K562 (cell line): ENCODE measurements around the gene TCP10L. TPM values are rescaled to one million over a fixed set of nuclear protein-coding genes. Genes with fewer than 3 reads are reported as not detected.

ENCODE experiments used
- CXXC5 ChIP-seq: fragments of 250-450 bp; sonication (Bioruptor Pico); IDR thresholded peaks from 2 replicates; pipeline ENCODE4 v1.8.0; 2022; ENCODE audit warnings: inconsistent platforms, mild to moderate bottlenecking, moderate library complexity
- KLF16 ChIP-seq: IDR thresholded peaks from 2 replicates; pipeline ENCODE4 v1.6.1; 2016; ENCODE audit warnings: antibody characterized with exemption
- MYNN ChIP-seq, 2 experiments: sonication (generic); formaldehyde crosslinking in 1 of 2; IDR thresholded peaks; 2 replicates each; pipeline versions ENCODE4 v1.5.0 to v1.6.1; 2016 to 2020; ENCODE audit warnings: antibody characterized with exemption in 1 of 2, missing genetic modification reagents in 1 of 2
- RBM15 ChIP-seq: fragments of 200-400 bp; formaldehyde crosslinking; IDR thresholded peaks from 2 replicates; pipeline ENCODE4 v1.6.1; 2018; ENCODE audit warnings: mild to moderate bottlenecking, low read length, moderate library complexity; ENCODE audit not compliant: insufficient read depth
- RERE ChIP-seq: sonication (generic); formaldehyde crosslinking; IDR thresholded peaks from 2 replicates; pipeline ENCODE4 v1.8.0; 2023; ENCODE audit warnings: missing genetic modification reagents, mild to moderate bottlenecking, borderline replicate concordance
- SMARCA5 ChIP-seq: fragments of 450-650 bp; IDR thresholded peaks from 2 replicates; pipeline ENCODE4 v1.6.1; 2016
- STAG1 ChIP-seq: sonication (generic); formaldehyde crosslinking; IDR thresholded peaks from 2 replicates; pipeline ENCODE4 v1.5.0; 2020; ENCODE audit warnings: missing genetic modification reagents, borderline replicate concordance
- ZNF354B ChIP-seq: fragments of 250-450 bp; sonication (Bioruptor Pico); IDR thresholded peaks from 2 replicates; pipeline ENCODE4 v1.4.0; 2020
- ZNF644 ChIP-seq: fragments of 200-800 bp; sonication (Bioruptor generic); IDR thresholded peaks from 2 replicates; pipeline ENCODE4 v1.6.1; 2016; ENCODE audit warnings: low read depth, missing genetic modification characterization, missing compliant biosample characterization
- polyA plus RNA-seq, 8 experiments: library from polyadenylated mRNA; depleted of rRNA in 4 of 8; stranded (reverse) in 5 of 8; unstranded in 3 of 8; fragments of >200 nt; fragmentation: Nextera tagmentation in 2 of 8; fragmentation: Illumina TruSeq in 1 of 8; extraction: Ambion mirVana in 2 of 8; extraction: Trizol in 1 of 8; gene quantifications; 2 replicates each; pipeline versions ENCODE4 v1.2.1 to v1.2.3, GENCODE V29; 2011 to 2014; ENCODE audit warnings: inconsistent platforms in 1 of 8, missing spikeins in 1 of 8
- total RNA-seq, 7 experiments: library from RNA; depleted of rRNA in 6 of 7; stranded (reverse); fragments of >200 nt in 6 of 7; fragmentation: Illumina TruSeq in 2 of 7; extraction: Trizol in 2 of 7; gene quantifications; 2 replicates each; pipeline versions ENCODE4 v1.2.1 to v1.2.3, GENCODE V29; 2011 to 2021; ENCODE audit warnings: low replicate concordance in 1 of 7
- TF ChIP-seq, protein P1 (sequence below), 2 experiments: fragments of 450-650 bp; formaldehyde crosslinking in 1 of 2; IDR thresholded peaks; 2 replicates each; pipeline versions ENCODE4 v1.4.0 to v1.6.1; 2014 to 2020; ENCODE audit warnings: mild to moderate bottlenecking in 2 of 2, borderline replicate concordance in 1 of 2, low read depth in 1 of 2
- TF ChIP-seq, protein P2 (sequence below), 2 experiments: IDR thresholded peaks; 2 replicates each; pipeline ENCODE4 v1.6.1; 2012; ENCODE audit warnings: improper control_type of control experiment in 2 of 2, low read depth in 2 of 2, low read length in 2 of 2, borderline replicate concordance in 1 of 2

Gene TCP10L
- total and polyA plus RNA-seq, 9 of the 15 experiments (the other 6 are each of a cell fraction or from before 2014, with no cell fraction given), result 0.34 to 0.91 (median 0.56) TPM; not detected in 2

DNA sequence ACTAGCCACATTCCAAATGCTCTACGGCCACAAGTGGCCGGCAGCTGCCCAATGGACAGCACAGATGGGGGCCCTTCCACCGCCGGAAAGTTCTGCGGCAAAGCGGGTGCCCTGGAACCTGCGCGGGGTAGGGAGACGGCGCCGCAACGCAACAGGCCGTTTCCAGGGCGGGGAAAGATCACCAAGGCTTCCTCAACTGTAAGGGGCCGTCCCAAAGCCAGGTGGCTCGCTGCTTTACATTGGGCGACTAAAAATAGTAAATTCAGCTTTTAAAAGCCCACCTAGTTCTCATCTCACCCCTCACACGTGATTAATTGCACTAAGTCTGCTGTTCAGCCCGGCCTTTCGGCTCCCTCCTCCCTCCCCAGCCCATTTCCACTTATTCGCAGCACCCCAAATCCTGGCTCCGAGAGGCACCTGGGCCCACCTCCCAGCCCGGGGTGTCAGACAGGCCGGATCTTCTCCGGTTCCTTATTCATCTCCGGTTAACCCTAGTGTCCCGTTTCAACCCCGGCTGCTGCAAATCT lies 26.2 kb upstream of the TCP10L start (continued):
- TF ChIP-seq, protein P1, sequence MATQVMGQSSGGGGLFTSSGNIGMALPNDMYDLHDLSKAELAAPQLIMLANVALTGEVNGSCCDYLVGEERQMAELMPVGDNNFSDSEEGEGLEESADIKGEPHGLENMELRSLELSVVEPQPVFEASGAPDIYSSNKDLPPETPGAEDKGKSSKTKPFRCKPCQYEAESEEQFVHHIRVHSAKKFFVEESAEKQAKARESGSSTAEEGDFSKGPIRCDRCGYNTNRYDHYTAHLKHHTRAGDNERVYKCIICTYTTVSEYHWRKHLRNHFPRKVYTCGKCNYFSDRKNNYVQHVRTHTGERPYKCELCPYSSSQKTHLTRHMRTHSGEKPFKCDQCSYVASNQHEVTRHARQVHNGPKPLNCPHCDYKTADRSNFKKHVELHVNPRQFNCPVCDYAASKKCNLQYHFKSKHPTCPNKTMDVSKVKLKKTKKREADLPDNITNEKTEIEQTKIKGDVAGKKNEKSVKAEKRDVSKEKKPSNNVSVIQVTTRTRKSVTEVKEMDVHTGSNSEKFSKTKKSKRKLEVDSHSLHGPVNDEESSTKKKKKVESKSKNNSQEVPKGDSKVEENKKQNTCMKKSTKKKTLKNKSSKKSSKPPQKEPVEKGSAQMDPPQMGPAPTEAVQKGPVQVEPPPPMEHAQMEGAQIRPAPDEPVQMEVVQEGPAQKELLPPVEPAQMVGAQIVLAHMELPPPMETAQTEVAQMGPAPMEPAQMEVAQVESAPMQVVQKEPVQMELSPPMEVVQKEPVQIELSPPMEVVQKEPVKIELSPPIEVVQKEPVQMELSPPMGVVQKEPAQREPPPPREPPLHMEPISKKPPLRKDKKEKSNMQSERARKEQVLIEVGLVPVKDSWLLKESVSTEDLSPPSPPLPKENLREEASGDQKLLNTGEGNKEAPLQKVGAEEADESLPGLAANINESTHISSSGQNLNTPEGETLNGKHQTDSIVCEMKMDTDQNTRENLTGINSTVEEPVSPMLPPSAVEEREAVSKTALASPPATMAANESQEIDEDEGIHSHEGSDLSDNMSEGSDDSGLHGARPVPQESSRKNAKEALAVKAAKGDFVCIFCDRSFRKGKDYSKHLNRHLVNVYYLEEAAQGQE (IDR thresholded peaks at IDR 0.05; ENCODE audit: borderline replicate concordance), result 0 out of 2 replicates have a peak, but pooled peaks have one; percentile 10
- TF ChIP-seq, protein P1 (CRISPR knock-in tag; IDR thresholded peaks at IDR 0.05; ENCODE audit: low read depth), result no peak
- TF ChIP-seq RBM15, result no peak
- TF ChIP-seq SMARCA5, result no peak
- TF ChIP-seq MYNN (IDR thresholded peaks at IDR 0.05), result no peak
- TF ChIP-seq MYNN (CRISPR knock-in tag; IDR thresholded peaks at IDR 0.05), result no peak
- peak; percentile 43; the same call in 1 of the 2 replicates for TF ChIP-seq CXXC5 (CRISPR knock-in tag)
- TF ChIP-seq KLF16, result no peak
- TF ChIP-seq STAG1, result no peak
- TF ChIP-seq ZNF644 (tag), result no peak
- TF ChIP-seq, protein P2, sequence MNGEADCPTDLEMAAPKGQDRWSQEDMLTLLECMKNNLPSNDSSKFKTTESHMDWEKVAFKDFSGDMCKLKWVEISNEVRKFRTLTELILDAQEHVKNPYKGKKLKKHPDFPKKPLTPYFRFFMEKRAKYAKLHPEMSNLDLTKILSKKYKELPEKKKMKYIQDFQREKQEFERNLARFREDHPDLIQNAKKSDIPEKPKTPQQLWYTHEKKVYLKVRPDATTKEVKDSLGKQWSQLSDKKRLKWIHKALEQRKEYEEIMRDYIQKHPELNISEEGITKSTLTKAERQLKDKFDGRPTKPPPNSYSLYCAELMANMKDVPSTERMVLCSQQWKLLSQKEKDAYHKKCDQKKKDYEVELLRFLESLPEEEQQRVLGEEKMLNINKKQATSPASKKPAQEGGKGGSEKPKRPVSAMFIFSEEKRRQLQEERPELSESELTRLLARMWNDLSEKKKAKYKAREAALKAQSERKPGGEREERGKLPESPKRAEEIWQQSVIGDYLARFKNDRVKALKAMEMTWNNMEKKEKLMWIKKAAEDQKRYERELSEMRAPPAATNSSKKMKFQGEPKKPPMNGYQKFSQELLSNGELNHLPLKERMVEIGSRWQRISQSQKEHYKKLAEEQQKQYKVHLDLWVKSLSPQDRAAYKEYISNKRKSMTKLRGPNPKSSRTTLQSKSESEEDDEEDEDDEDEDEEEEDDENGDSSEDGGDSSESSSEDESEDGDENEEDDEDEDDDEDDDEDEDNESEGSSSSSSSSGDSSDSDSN (IDR thresholded peaks at IDR 0.05; ENCODE audit: borderline replicate concordance in 1 of 2, low read depth in 2 of 2, low read length in 2 of 2), result peak; percentile 43 to 73; a peak in 1 of 4 replicates
- TF ChIP-seq ZNF354B (CRISPR knock-in tag), result no peak
- TF ChIP-seq RERE (CRISPR knock-in tag), result no peak
